ENCODE results near the gene MTFMT. TPM values are rescaled to one million over a fixed set of nuclear protein-coding genes. Genes with fewer than 3 reads are reported as not detected.
"Not testable (repeated sequence)": the region's sequence is repeated elsewhere in the genome, so short reads cannot be mapped to it uniquely, and the experiment has no call there.

Gene MTFMT
- total RNA-seq, 1 experiment from 2014 or later, result 36.5 TPM

GRCh38 chr15:65038836-65039235, 9.4 kb upstream of the MTFMT start:
- no peak for DNase-seq (ENCODE audit: low read depth)

GRCh38 chr15:65038428-65038827, 9.0 kb upstream of the MTFMT start:
- DNase-seq (ENCODE audit: low read depth), result no peak

GRCh38 chr15:65037309-65037708, 7.9 kb upstream of the MTFMT start:
- DNase-seq (ENCODE audit: low read depth), result no peak

DNA sequence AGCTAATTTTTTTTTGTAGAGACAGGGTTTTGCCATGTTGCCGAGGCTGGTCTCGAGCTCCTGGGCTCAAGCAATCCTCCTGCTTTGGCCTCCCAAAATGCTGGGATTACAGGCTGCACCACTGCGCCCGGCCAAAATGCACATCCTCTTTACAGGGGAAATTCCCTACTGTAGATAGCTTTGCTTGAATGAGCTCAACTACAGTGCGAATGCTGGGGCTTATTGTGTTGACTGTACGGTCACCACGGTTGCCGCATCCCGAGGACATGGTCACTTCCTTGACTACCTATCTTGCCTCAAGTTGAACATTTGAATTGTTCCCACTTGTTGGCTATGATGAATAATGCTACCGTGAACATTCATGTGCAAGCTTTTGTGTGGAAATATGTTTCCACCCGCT, 5.3 kb upstream of the MTFMT start:
- DNase-seq (ENCODE audit: low read depth), result no peak

- DNase-seq (ENCODE audit: low read depth), result peak; percentile 45
Observed at GRCh38 chr15:65033659-65034269, 4.3 kb upstream of the MTFMT start.

DNA sequence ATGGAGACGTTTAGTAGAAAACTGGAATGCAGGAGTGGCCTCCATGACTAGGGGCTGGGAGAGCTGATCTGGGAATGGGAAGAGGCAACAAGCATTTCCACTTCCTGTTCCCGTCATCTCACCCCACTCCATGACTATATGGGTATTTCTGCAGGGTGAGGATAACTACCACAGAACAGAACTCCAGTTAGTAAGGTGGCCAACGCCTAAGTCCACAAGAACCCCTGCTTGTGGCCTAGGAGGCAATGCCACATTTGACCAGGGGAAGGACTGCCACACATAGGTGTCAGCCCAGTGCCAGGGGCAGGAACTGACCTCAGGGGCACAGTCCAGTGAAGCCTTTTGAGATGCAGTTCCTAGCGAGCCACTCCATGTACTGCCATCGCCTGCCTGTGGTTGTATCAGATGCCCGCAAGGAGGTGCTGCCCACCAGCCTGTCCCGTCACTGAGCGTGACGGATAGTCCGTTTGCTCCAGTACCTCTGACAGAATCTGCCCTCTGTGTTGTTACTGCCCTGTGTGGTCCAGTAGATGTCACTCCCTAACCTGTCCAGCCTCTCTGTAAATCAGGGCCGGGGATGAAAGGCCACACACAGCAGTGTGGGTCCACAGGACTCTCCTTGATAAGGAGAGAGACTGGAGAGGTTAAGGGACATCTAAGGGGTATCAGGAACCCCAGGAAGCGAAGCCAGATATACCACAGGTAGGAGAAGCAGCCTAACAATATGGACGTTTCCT, 3.5 kb upstream of the MTFMT start:
- DNase-seq (ENCODE audit: low read depth), result peak; percentile 84

DNA sequence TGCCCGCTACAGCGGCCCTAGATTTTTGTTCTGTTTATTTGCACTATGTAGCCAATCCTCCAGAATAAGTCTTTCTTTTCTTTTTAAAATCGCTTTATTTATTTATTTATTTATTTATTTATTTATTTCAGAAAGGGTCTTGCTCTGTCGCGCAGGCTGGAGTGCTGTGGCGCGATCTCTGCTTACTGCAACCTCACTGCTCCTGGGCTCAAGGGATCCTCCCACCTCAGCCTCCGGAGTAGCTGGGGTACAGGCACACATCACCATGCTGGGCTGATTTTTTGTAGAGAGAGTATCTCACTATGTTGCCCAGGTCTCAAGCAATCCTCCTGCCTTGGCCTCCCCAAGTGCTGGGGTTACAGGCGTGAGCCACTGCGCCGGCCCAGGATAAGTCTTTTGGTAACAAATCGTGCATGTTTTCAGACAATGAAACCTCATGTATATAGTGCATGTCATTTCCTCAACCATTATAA, 333 bp upstream of the MTFMT start:
- DNase-seq (ENCODE audit: low read depth), result no peak

- DNase-seq (ENCODE audit: low read depth), result no peak
Observed at GRCh38 chr15:65028338-65028737, 1.1 kb downstream of the MTFMT start.

DNA sequence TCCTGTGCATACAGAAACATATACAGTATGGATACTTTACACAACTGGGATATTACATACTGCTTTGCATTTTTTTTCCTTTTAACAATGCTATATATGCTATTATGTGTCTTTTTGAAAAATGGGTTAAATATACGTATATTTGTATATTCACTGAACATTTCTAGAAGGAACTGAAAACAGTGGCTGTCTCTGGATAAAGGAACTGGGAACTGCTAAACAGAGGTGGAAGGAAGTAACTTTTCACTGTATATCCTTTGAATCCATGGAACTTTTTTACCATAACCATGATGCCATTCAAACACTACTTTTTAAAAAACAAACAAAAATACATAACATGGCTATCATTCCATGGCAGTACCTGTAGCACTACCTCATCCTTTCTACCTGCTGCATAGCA, 1.8 kb downstream of the MTFMT start:
- DNase-seq (ENCODE audit: low read depth), result no peak

DNA sequence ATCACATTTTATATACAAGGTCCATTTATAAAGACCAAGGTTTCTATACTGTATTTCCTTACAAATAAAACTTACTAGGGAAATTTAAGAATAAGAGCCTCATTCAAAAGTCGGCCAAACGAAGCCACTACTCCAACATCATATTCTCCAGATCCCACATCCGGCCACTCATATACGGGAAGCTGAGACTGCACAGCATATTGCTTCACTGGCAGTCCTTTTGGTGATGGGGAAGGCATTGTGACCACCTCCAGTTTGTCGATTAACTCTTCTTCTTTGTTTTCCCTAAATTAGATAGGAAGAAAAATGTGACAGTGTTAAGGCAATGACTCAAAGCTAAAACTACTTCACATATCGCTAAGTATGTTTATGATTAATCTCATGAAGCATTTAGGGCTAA, 2.7 kb downstream of the MTFMT start:
- no peak for DNase-seq (ENCODE audit: low read depth)

DNA sequence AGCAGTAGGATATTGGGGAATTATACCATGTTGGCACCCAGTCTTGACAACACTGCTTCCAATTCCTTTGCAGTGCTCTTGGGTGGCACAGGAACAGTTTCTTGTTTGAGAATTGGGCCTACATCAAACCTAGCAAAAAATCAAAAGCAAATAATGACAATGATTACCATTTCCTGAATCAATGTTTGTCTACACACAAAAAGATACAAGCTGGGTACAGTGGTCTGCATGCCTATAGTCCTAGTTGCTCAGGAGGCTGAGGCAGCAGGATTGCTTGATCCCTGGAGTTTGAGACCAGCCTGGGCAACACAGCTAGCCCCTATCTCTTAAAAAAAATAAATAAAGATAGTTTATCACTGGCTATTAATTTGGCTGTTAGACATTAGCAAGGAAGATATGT, 8.0 kb downstream of the MTFMT start:
- no peak for DNase-seq (ENCODE audit: low read depth)

GRCh38 chr15:65020419-65020818, 9.0 kb downstream of the MTFMT start:
- peak; percentile 15 for DNase-seq (ENCODE audit: low read depth)

- DNase-seq (ENCODE audit: low read depth), result not testable (repeated sequence)
Observed at GRCh38 chr15:65011198-65011597, 18.2 kb downstream of the MTFMT start.

- DNase-seq (ENCODE audit: low read depth), result peak; percentile 35
Observed at GRCh38 chr15:65008983-65009382, 20.5 kb downstream of the MTFMT start.

- DNase-seq (ENCODE audit: low read depth), result no peak
Observed at GRCh38 chr15:65006876-65007275, 22.6 kb downstream of the MTFMT start.

GRCh38 chr15:65004993-65005392, 24.4 kb downstream of the MTFMT start:
- no peak for DNase-seq (ENCODE audit: low read depth)

DNA sequence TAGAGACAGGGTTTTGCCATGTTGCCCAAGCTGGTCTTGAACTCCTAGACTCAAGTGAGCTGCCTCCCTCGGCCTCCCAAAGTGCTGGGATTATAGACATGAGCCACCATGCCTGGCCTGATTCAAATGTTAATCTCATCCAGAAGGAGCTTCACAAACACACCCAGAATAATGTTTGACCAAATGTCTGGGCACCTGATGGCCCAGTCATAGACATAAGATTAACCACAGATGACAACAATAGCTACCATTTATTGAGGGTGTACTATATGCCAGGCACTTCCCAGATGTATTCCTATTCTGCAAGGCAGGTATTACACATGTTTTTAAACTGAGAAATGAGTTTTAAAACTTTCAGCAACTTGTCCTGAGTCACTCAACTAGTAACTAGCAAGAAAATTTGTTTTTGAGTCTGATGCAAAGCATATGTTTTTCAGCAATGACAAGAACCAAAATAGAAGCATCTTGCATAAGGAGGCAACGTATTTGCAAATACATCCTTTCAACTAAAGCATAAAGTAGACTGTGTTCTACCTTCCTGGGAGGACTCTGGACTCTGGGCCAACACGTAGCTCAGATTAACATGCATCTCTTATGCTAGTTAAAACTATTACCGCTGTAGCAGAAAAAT, 31.6 kb downstream of the MTFMT start:
- DNase-seq (ENCODE audit: low read depth), result no peak

- DNase-seq (ENCODE audit: low read depth), result no peak
Observed at GRCh38 chr15:64997066-64997465, 32.4 kb downstream of the MTFMT start.

- no peak for DNase-seq (ENCODE audit: low read depth)
Observed at GRCh38 chr15:64993290-64993689, 36.1 kb downstream of the MTFMT start.

GRCh38 chr15:64991536-64992135, 37.8 kb downstream of the MTFMT start:
- DNase-seq (ENCODE audit: low read depth), result peak; percentile 66

DNA sequence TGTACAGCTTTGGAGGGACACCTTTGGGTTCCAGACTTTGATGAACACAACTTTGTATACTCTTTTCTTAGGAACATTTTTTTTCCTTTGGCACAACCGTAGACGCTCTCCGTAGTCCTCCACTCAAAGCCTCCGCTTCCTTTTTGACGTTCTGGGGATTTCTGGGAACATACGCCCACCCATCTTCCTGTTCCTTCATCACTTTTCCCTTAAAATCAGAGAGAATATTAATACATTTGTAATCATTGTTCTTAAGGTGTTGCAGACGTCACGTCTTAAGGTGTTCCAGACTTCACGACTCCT, 39.3 kb downstream of the MTFMT start:
- no peak for DNase-seq (ENCODE audit: low read depth)

DNA sequence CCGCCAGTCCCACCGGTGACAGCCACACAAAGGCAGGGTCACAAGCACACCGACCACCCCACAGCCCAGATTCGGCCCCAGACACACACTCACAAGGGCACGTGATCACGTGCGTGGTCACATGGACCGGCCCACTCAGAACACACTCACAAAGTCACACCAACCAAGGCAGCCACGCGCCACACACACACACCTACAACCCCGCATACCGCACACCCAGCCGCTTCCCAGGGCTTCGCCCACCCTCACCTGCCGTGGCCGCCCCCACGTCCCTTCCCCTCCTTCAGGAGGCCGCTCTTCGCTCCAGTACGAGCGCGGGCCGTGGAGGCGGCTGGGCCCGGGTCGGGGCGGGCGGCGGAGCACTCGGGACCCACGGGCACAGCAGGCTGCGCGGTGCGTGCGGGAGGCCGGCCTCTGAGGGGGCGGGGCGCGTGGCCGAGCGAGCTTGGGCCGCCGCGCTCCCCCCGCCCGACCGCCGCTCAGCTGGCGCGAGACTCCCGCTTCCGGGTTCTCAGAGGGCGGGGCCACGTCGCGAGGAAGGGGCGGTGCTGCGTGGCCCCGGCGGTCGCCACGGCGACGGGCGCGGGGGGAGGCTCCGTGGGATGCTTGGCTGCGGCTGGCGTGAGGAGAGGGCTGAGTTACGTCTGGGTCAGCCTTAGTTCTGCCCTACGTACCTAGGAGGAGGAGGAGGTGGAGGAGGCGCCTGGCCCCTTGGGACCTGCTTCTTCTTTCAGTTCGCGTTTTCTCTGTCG, 39.8 kb downstream of the MTFMT start, which contains the start of gene SPG21:
Gene SPG21, minus strand, starts transcription at position 499 of the 752 bp plus-strand sequence. CDS start 6,345 bp downstream, outside the sequence.
- peak; percentile 92 for DNase-seq (ENCODE audit: low read depth)

Measured in LHCN-M2 (cell line).